IMR-90 (cell line): Measurements from ENCODE around the gene SRRM1. TPM values are rescaled to one million over a fixed set of nuclear protein-coding genes. Genes with fewer than 3 reads are reported as not detected.

ENCODE experiments used
- ATAC-seq: fragments of 200-7000 bp; cut with Tn5 transposase; 2 replicates; pipeline ENCODE4 v1.9.1; 2020; ENCODE audit warnings: low read depth, mild to moderate bottlenecking, moderate library complexity
- BruUV-seq: library from RNA; stranded (reverse); fragments of 400-500 nt; replicated peaks from 2 replicates; lab custom pipeline; 2021; lab: Mats Ljungman, UMichigan
- CTCF ChIA-PET: fragments of 300-600 bp; formaldehyde crosslinking; extraction: SDS; loops from one replicate; lab custom pipeline; 2021; ENCODE audit warnings: antibody characterized with exemption; lab: Yijun Ruan, JAX
- POLR2A ChIA-PET: fragments of 300-600 bp; sonication (Branson Sonifier 250); formaldehyde crosslinking; loops from one replicate; lab custom pipeline; 2022; ENCODE audit warnings: antibody characterized with exemption; ENCODE audit not compliant: unreplicated experiment; lab: Charles Lee
- DNase-seq: peaks from one replicate; pipeline ENCODE4 v3.0.0; 2013
- H2AFZ ChIP-seq: replicated peaks from 2 replicates; pipeline ENCODE3; 2013; ENCODE audit warnings: low read length, mild to moderate bottlenecking; ENCODE audit not compliant: poor library complexity
- H2AK5ac ChIP-seq: 2 replicates; pipeline ENCODE4 v1.6.1; 2013; ENCODE audit warnings: low read depth, low read length, inconsistent platforms
- H2AK9ac ChIP-seq: replicated peaks from 2 replicates; pipeline ENCODE3; 2013; ENCODE audit warnings: mild to moderate bottlenecking, low read depth, low read length, moderate library complexity; ENCODE audit not compliant: poor library complexity
- H2BK120ac ChIP-seq: 2 replicates; pipeline ENCODE4 v1.6.1; 2013; ENCODE audit warnings: low read depth, low read length, inconsistent platforms
- H2BK15ac ChIP-seq: 3 replicates; pipeline ENCODE4 v1.6.1; 2013; ENCODE audit warnings: low read depth, low read length, inconsistent platforms
- H2BK20ac ChIP-seq: 2 replicates; pipeline ENCODE4 v1.6.1; 2013; ENCODE audit warnings: low read depth, mild to moderate bottlenecking, inconsistent platforms, low read length, moderate library complexity
- H2BK5ac ChIP-seq: 2 replicates; pipeline ENCODE4 v1.6.1; 2013; ENCODE audit warnings: mild to moderate bottlenecking, low read depth, low read length, inconsistent platforms; ENCODE audit not compliant: poor library complexity, severe bottlenecking
- H3K14ac ChIP-seq: replicated peaks from 2 replicates; pipeline ENCODE4 v1.6.1; 2013; ENCODE audit warnings: low read depth, low read length, inconsistent platforms
- H3K18ac ChIP-seq: 2 replicates; pipeline ENCODE4 v1.6.1; 2013; ENCODE audit warnings: low read depth, low read length, control low read depth
- H3K23ac ChIP-seq: 2 replicates; pipeline ENCODE4 v1.6.1; 2013; ENCODE audit warnings: low read depth, low read length, inconsistent platforms
- H3K27ac ChIP-seq: 2 replicates; pipeline ENCODE4 v1.5.1; 2013; ENCODE audit warnings: mild to moderate bottlenecking, control low read depth, low read length; ENCODE audit not compliant: insufficient read depth
- H3K27me3 ChIP-seq: 2 replicates; pipeline ENCODE4 v1.6.1; 2013; ENCODE audit warnings: low read length; ENCODE audit not compliant: control insufficient read depth, insufficient read depth
- H3K36me3 ChIP-seq: 2 replicates; pipeline ENCODE4 v1.6.1; 2013; ENCODE audit warnings: low read length, mixed read lengths; ENCODE audit not compliant: control insufficient read depth, insufficient read depth
- H3K4ac ChIP-seq: 2 replicates; pipeline ENCODE4 v1.6.1; 2013; ENCODE audit warnings: low read depth, low read length, inconsistent platforms
- H3K4me1 ChIP-seq: 2 replicates; pipeline ENCODE4 v1.6.1; 2013; ENCODE audit warnings: low read length, mixed read lengths; ENCODE audit not compliant: control insufficient read depth, insufficient read depth
- H3K4me2 ChIP-seq: 2 replicates; pipeline ENCODE4 v1.6.1; 2013; ENCODE audit warnings: low read depth, mild to moderate bottlenecking, control low read depth, low read length, moderate library complexity
- H3K4me3 ChIP-seq: 2 replicates; pipeline ENCODE4 v1.5.1; 2013; ENCODE audit warnings: low read depth, mild to moderate bottlenecking, control low read depth, low read length, moderate library complexity; ENCODE audit not compliant: insufficient read depth
- H3K56ac ChIP-seq: 2 replicates; pipeline ENCODE4 v1.6.1; 2013; ENCODE audit warnings: low read length, inconsistent platforms; ENCODE audit not compliant: insufficient read depth; ENCODE audit errors: extremely low read depth
- H3K79me1 ChIP-seq, 2 experiments: 2 replicates each; pipeline ENCODE4 v1.6.1; 2013; ENCODE audit warnings: low read length in 2 of 2, inconsistent platforms in 1 of 2, low read depth in 1 of 2
- H3K9ac ChIP-seq: 2 replicates; pipeline ENCODE4 v1.6.1; 2013; ENCODE audit warnings: low read depth, low read length, control low read depth
- H3K9me1 ChIP-seq: 2 replicates; pipeline ENCODE4 v1.6.1; 2013; ENCODE audit warnings: low read length, inconsistent platforms; ENCODE audit not compliant: insufficient read depth
- H3K9me3 ChIP-seq: 2 replicates; pipeline ENCODE4 v1.6.1; 2013; ENCODE audit warnings: low read length; ENCODE audit not compliant: control insufficient read depth, insufficient read depth
- H4K20me1 ChIP-seq: 2 replicates; pipeline ENCODE4 v1.6.1; 2013; ENCODE audit warnings: low read length, inconsistent platforms; ENCODE audit not compliant: insufficient read depth
- H4K5ac ChIP-seq: 2 replicates; pipeline ENCODE4 v1.6.1; 2013; ENCODE audit warnings: mild to moderate bottlenecking, low read depth, low read length, control low read depth
- H4K8ac ChIP-seq, 2 experiments: 2 replicates each; pipeline ENCODE4 v1.6.1; 2013; ENCODE audit warnings: low read depth in 2 of 2, low read length in 2 of 2, control low read depth in 1 of 2, inconsistent platforms in 1 of 2
- H4K91ac ChIP-seq: 2 replicates; pipeline ENCODE4 v1.6.1; 2013; ENCODE audit warnings: low read depth, low read length, inconsistent platforms; ENCODE audit not compliant: insufficient read depth
- CTCF ChIP-seq: conservative IDR thresholded peaks from 2 replicates; pipeline ENCODE4 v1.5.1; 2012; ENCODE audit warnings: mild to moderate bottlenecking, low read depth, low read length, improper control_type of control experiment
- MAFK ChIP-seq: IDR thresholded peaks from 2 replicates; pipeline ENCODE4 v1.6.1; 2012; ENCODE audit warnings: low read depth, low read length, improper control_type of control experiment
- NFE2L2 ChIP-seq: fragments of 150-350 bp; IDR thresholded peaks from 2 replicates; pipeline ENCODE4 v1.6.1; 2016; ENCODE audit warnings: low read depth, mild to moderate bottlenecking, low read length
- RCOR1 ChIP-seq: IDR thresholded peaks from 2 replicates; pipeline ENCODE4 v1.6.1; 2012; ENCODE audit warnings: mild to moderate bottlenecking, low read length, improper control_type of control experiment; ENCODE audit not compliant: insufficient replicate concordance
- RFX5 ChIP-seq: IDR thresholded peaks from 2 replicates; pipeline ENCODE4 v1.8.0; 2012; ENCODE audit warnings: low read depth, mild to moderate bottlenecking, low read length, moderate library complexity
- USF2 ChIP-seq: fragments of 150-350 bp; IDR thresholded peaks from 2 replicates; pipeline ENCODE4 v1.6.1; 2017; ENCODE audit warnings: mild to moderate bottlenecking, antibody characterized with exemption, low read length, low read depth
- WGBS, 2 experiments: methylation state at CpG; one replicate each; pipeline versions ENCODE4 v1.1.5 to v1.1.7; 2013; ENCODE audit warnings: missing lambda C conversion rate in 2 of 2; ENCODE audit not compliant: insufficient read length in 1 of 2; ENCODE audit errors: extremely low coverage in 2 of 2; 5-methylcytosine and 5-hydroxymethylcytosine counted together
- dilution Hi-C: fragments of 300-500 bp; cut with HindIII; formaldehyde crosslinking; loops from one replicate; pipeline ENCODE4 v1.14.3; 2018; ENCODE audit warnings: low sequenced_read_pairs; ENCODE audit not compliant: unreplicated experiment
- in situ Hi-C: fragments of 300-500 bp; cut with MboI; formaldehyde crosslinking; loops from 3 replicates; pipeline ENCODE4 v1.14.3; 2019; ENCODE audit warnings: low sequenced_read_pairs, inconsistent platforms, mixed read lengths
- intact Hi-C: fragments of 100-400 bp; cut with micrococcal nuclease; formaldehyde crosslinking; loops from 2 replicates; pipeline ENCODE4 v1.10.0; 2022
- polyA plus RNA-seq, 3 experiments: library from polyadenylated mRNA; depleted of rRNA; stranded (reverse); fragments of >200 nt; gene quantifications; 2 replicates each; pipeline ENCODE4 v1.2.3, GENCODE V29; 2012; ENCODE audit warnings: low replicate concordance in 1 of 3
- total RNA-seq: library from RNA; depleted of rRNA; stranded (reverse); fragments of >200 nt; gene quantifications from 2 replicates; pipeline ENCODE4 v1.2.3, GENCODE V29; 2012

SRRM1 gene
- total and polyA plus RNA-seq, 2 of the 4 experiments (the other 2 are of a cell fraction): 13.6 to 94.1 TPM

GRCh38 chr1:24699628-24700027 is 56.5 kb downstream of the SRRM1 start:
- no peak overlapping the region for H3K18ac ChIP-seq
- no peak overlapping the region for H3K4me2 ChIP-seq
- H3K9me3 ChIP-seq: no peaks in the 10 kb centered on the region
- dilution Hi-C loops: no loop called here
- H2BK15ac ChIP-seq: no peak overlapping the region; the same call in 2 of the 3 replicates
- no peaks in the 10 kb centered on the region; the same call in 1 of the 2 replicates for H4K20me1 ChIP-seq
- no peak overlapping the region for H4K5ac ChIP-seq
- WGBS, 2 experiments: 77% methylated on average over 4 of the region's 7 CpGs; no CpG with 5 or more reads in 1 of the 2 experiments
- H2BK5ac ChIP-seq: no peak overlapping the region
- H3K27me3 ChIP-seq: no peaks in the 10 kb centered on the region
- intact Hi-C loops: no loop called here
- H3K4ac ChIP-seq: no peak overlapping the region; the same call in 1 of the 2 replicates
- H3K9me1 ChIP-seq: peaks cover 14% of the 10 kb centered on the region
- DNase-seq (peak; percentile 54), ATAC-seq (no peak)
- H3K79me1 ChIP-seq: peaks cover 0 to 4% of the 10 kb centered on the region in 2 experiments; a peak in 1 of 4 replicates
- no peak overlapping the region for H3K9ac ChIP-seq
- peak overlapping the region; percentile 0 for H2AFZ ChIP-seq
- H3K23ac ChIP-seq: no peak overlapping the region; the same call in 1 of the 2 replicates
- no peak overlapping the region for H4K91ac ChIP-seq
- H2AK9ac ChIP-seq: peak overlapping the region; percentile 23
- ChIA-PET CTCF (no interaction called here), POLR2A (interaction anchor here (0.6 kb wide), 3 partner anchors 45 to 228 kb away, joined by 4 to 7 read pairs (median 7); no protein-coding TSS in a partner anchor)
- H3K14ac ChIP-seq: no peak overlapping the region
- BruUV-seq: no TSS peak
- in situ Hi-C loops: no loop called here
- no peak overlapping the region for H3K27ac ChIP-seq
- H2BK120ac ChIP-seq: no peak overlapping the region
- H4K8ac ChIP-seq: no peak overlapping the region
- no peak overlapping the region for H3K56ac ChIP-seq
- no peaks in the 10 kb centered on the region for H3K36me3 ChIP-seq
- H3K4me1 ChIP-seq: peaks cover 8% of the 10 kb centered on the region
- peak overlapping the region; percentile 35; the same call in 1 of the 2 replicates for H2AK5ac ChIP-seq
- TF ChIP-seq CTCF (no peak), USF2 (no peak), RCOR1 (peak; percentile 78), MAFK (no peak), NFE2L2 (no peak), RFX5 (no peak)
- H3K4me3 ChIP-seq: no peak overlapping the region
- H2BK20ac ChIP-seq: no peak overlapping the region
